ENCODE measurements around the gene SENP8.
A peak's percentile ranks its signal among the peaks of the same experiment; 100 is the strongest.
"Not testable (repeated sequence)": the region's sequence is repeated elsewhere in the genome, so short reads cannot be mapped to it uniquely, and the experiment has no call there.

Gene SENP8

DNA sequence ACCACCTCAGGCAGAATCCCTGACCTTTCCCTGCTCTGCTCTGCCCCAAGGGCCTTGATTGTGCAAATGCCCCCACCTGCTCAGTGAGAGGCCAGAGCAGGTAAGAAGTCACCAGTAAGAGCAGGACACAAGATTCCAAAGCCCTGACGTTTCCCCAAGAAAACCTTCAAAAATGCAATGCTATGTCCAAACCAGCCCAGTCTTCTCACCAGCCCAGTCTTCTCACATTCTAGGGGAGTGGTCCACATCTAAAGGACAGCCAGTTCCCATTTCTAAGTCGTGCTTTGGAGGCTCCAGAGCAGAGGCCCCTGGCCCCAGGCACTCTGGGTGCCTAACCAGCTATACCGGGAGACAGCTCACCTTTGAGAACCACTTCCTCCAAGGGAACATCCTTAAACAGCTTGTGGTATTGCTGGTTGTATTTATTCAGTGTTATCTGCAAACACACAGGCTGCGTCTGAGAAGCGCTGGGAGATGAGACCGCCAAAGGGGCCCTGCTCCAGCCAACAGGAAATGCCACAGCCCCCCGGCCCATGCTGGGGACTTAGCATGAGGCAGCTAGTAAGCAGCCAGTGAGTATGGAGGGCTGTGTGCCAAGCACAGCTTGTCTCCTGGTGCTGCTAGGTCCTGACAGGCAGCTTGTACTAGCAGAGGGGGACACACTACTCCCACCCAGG lies 50.1 kb downstream of the SENP8 start:
- peak overlapping the region; percentile 50 for H3K27ac ChIP-seq
- TF ChIP-seq ZFX (IDR thresholded peaks at IDR 0.05), result no peak

DNA sequence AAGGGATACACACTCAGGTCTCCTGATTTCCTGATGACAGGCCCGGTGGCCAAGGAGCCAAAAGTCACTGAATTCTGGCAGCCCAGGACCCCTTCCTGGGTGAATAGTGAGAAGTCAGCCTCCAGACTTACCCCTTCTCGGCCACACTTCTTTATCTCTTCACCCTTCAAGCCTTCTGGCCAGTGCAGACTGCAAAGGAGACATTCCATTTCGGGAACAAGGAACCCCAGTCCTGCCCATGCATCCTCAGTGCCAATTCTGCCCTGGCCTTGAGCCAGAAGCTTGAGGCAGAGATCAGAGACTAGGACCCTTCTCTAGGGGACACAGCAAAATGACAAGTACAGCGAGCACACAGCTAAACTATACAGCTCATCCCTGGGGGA lies 50.6 kb downstream of the SENP8 start:
- no peak for TF ChIP-seq ZFX (IDR thresholded peaks at IDR 0.05)
- TF ChIP-seq, protein P1, sequence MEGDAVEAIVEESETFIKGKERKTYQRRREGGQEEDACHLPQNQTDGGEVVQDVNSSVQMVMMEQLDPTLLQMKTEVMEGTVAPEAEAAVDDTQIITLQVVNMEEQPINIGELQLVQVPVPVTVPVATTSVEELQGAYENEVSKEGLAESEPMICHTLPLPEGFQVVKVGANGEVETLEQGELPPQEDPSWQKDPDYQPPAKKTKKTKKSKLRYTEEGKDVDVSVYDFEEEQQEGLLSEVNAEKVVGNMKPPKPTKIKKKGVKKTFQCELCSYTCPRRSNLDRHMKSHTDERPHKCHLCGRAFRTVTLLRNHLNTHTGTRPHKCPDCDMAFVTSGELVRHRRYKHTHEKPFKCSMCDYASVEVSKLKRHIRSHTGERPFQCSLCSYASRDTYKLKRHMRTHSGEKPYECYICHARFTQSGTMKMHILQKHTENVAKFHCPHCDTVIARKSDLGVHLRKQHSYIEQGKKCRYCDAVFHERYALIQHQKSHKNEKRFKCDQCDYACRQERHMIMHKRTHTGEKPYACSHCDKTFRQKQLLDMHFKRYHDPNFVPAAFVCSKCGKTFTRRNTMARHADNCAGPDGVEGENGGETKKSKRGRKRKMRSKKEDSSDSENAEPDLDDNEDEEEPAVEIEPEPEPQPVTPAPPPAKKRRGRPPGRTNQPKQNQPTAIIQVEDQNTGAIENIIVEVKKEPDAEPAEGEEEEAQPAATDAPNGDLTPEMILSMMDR (conservative IDR thresholded peaks at IDR 0.05), result no peak
- peak overlapping the region; percentile 50 for H3K27ac ChIP-seq

DNA sequence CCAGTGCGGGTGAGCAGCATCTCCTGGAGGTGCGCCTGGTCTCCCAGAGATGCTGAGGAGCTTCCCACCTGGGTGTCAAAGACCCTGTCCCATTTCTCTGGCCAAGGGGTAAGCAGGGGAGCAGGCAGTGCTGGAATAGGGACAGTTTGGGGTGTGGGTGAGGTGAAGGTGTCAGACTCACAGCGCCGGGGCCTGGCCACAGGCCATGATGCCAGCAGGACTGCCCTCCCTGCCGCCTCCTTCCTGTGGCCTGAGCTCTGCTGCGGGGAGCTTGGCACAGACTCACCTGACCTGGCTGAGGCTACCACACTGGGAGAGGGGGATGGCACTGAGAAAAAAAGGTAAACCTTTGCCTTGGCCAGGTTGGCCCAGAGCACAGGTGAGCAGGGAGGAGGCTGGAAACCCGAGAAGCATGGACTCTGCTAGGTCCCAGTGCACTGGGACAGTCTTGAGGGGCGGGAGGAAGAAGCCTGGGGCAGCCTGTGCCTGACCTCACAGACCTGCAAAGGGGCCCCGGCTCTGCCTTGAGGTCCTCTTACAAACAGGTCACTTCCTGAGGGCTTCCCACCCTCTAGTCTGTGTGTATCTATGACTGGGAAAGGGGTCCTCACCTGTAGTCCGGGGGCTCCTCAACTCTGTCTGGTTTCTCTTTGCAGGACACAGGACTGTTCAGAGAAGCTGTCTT lies 51.2 kb downstream of the SENP8 start:
- TF ChIP-seq, protein P1 (conservative IDR thresholded peaks at IDR 0.05), result no peak
- TF ChIP-seq ZFX (IDR thresholded peaks at IDR 0.05), result no peak
- peak overlapping the region; percentile 50 for H3K27ac ChIP-seq

DNA sequence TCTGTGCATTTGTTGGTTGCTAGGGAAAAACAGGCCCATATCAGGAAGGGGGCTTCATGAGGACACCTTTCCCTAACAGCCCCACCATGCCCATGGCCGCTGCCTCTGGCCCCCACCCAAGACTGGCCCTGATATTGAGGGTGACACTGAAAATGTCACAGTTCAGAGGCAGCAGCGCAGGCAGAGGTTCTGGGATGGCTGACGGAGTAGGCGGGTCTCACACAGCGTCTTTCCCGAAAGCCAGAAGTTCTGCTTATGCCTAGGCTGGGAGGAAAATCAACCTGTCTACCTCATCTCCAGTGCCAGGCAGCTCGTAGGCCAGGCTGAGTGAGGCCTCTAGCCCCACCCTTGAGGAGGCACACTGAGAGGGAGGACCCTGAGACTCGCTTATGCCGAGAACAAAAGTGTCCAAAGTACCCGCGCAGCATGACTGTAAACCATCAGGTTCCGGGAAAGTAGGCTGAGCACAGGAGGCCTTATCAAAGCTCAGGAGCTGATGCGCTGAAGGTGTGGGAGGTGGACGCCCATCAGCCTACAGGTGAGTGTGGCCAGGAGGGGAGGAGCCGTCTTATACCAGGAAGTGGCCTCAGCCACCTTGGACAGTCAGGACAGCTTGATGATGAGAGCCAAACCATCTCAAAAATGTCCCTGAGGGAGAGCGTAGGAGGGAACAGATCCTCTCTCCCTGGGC lies 51.9 kb downstream of the SENP8 start:
- peak overlapping the region; percentile 50 for H3K27ac ChIP-seq
- TF ChIP-seq, protein P1 (conservative IDR thresholded peaks at IDR 0.05), result no peak
- no peak for TF ChIP-seq ZFX (IDR thresholded peaks at IDR 0.05)

DNA sequence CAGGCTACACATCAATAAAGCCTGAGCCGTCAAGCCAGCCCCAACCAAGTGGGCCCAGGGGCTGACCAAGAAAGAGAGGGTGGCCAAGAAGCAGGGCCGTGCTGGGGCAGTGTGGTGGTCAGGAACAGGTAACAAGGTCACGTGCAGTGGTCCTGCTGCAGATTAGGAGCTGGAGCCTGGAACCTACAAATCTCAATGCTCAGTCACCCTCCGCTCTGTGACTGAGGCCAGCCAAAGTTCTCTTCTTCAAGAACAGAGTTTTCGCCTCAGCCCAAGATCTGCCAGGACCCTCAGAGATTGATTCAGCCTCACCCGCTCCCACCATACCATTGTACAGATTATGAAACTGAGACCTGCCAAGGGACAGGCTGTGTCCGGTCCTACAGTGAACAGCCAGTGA lies 52.5 kb downstream of the SENP8 start:
- H3K27ac ChIP-seq, result no peak overlapping the region
- TF ChIP-seq ZFX (IDR thresholded peaks at IDR 0.05), result no peak
- TF ChIP-seq, protein P1 (conservative IDR thresholded peaks at IDR 0.05), result no peak

DNA sequence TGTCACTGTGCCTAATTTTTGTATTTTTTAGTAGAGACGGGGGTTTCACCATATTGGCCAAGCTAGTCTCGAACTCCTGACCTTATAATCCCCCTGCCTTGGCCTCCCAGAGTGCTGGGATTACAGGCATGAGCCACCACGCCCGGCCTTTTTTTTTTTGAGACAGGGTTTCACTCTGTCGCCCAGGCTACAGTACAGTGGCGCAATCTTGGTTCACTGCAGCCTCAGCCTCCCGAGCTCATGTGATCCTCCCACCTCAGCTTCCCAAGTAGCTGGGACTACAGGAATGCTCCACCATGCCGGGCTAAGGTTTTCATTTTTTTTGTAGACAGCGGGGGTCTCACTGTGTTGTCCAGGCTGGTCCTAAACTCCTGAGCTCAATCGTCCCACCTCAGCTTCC lies 53.8 kb downstream of the SENP8 start:
- H3K27ac ChIP-seq, result not testable (repeated sequence)

DNA sequence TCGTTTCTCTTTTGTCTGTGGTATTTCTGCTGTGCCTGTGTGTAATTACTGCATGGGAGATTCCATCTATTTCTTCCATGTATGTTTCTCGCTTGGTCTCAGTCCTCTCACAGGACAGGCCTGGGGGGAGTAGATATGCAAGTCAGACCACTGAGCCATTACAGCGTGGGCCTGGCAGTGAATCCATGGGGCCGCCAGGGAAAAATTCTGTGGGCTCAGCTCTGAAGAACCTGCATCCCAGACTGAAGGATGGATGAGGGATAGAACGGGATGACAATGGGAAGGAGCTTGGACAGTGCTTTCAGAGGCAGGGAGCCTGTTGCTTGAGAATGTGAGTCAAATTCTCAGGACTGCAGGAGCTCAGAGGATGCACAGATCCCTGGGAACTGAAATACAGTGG lies 54.6 kb downstream of the SENP8 start:
- TF ChIP-seq, protein P1 (conservative IDR thresholded peaks at IDR 0.05), result no peak
- TF ChIP-seq ZFX (IDR thresholded peaks at IDR 0.05), result no peak
- H3K27ac ChIP-seq, result no peak overlapping the region

DNA sequence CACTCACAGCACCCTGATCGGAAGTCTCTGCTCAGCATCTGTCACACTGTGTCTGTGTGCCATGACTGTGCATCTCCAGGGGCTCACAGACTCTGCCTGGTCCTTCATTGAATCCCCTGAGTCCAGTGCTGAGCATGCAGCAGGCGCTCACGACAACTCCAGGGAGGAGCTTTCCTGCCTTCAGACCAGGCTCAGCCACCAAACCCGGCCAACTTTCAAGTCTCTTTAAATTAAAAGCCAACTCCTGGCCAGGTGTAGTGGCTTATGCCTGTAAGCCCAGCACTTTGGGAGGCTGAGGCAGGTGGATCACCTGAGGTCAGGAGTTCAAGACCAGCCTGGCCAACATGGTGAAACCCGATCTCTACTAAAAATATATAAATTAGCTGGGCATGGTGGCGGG lies 55.2 kb downstream of the SENP8 start:
- no peak for TF ChIP-seq ZFX (IDR thresholded peaks at IDR 0.05)
- TF ChIP-seq, protein P1 (conservative IDR thresholded peaks at IDR 0.05), result no peak
- H3K27ac ChIP-seq, result peak overlapping the region; percentile 54
